H1 (cell line): ENCODE results near the gene DUOX1.

Experiments
- BCL11A ChIP-seq, 2 experiments: IDR thresholded peaks; one replicate each; pipeline ENCODE4 v1.6.1; 2011; ENCODE audit warnings: low read depth in 2 of 2, low read length in 2 of 2, mild to moderate bottlenecking in 2 of 2
- CEBPB ChIP-seq: IDR thresholded peaks from 2 replicates; pipeline ENCODE4 v1.6.1; 2012; ENCODE audit warnings: low read depth, low read length
- CHD1 ChIP-seq: IDR thresholded peaks from 2 replicates; pipeline ENCODE4 v1.6.1; 2012; ENCODE audit warnings: low read depth, low read length, improper control_type of control experiment
- CTCF ChIP-seq, 3 experiments: IDR thresholded peaks; 1 replicate in 2 of 3; 2 replicates in 1 of 3; pipeline versions ENCODE4 v1.5.1 to v1.6.1; 2011; ENCODE audit warnings: low read length in 3 of 3, mild to moderate bottlenecking in 3 of 3, inconsistent platforms in 2 of 3, low read depth in 1 of 3, moderate library complexity in 1 of 3; ENCODE audit not compliant: insufficient read depth in 1 of 3; ENCODE audit errors: control extremely low read depth in 1 of 3
- EP300 ChIP-seq, 2 experiments: IDR thresholded peaks; 1 replicate in 1 of 2; 2 replicates in 1 of 2; pipeline ENCODE4 v1.6.1; 2011 to 2012; ENCODE audit warnings: low read depth in 2 of 2, low read length in 2 of 2, mild to moderate bottlenecking in 2 of 2, borderline replicate concordance in 1 of 2, inconsistent platforms in 1 of 2, moderate library complexity in 1 of 2
- HDAC2 ChIP-seq, 2 experiments: fragments of 300-600 bp in 1 of 2; sonication (generic) in 1 of 2; IDR thresholded peaks; 2 replicates each; pipeline ENCODE4 v1.6.1; 2011 to 2012; ENCODE audit warnings: low read depth in 2 of 2, low read length in 2 of 2, mild to moderate bottlenecking in 2 of 2, moderate library complexity in 2 of 2, borderline replicate concordance in 1 of 2, inconsistent platforms in 1 of 2
- KDM1A ChIP-seq: fragments of 200-600, 300-600 bp; sonication (generic); IDR thresholded peaks from 2 replicates; pipeline ENCODE4 v1.7.1; 2016; ENCODE audit warnings: mild to moderate bottlenecking, low read length, borderline replicate concordance
- NRF1 ChIP-seq: IDR thresholded peaks from 2 replicates; pipeline ENCODE4 v1.6.1; 2011; ENCODE audit warnings: mild to moderate bottlenecking, low read depth, low read length, improper control_type of control experiment
- POLR2A ChIP-seq, 2 experiments: IDR thresholded peaks; 1 replicate in 1 of 2; 2 replicates in 1 of 2; pipeline ENCODE4 v1.6.1; 2011; ENCODE audit warnings: low read depth in 2 of 2, low read length in 2 of 2, mild to moderate bottlenecking in 2 of 2; ENCODE audit errors: control extremely low read depth in 1 of 2
- RFX5 ChIP-seq: IDR thresholded peaks from 2 replicates; pipeline ENCODE4 v1.6.1; 2011; ENCODE audit warnings: low read depth, low read length, improper control_type of control experiment, borderline replicate concordance
- USF2 ChIP-seq: IDR thresholded peaks from 2 replicates; pipeline ENCODE4 v1.6.1; 2011; ENCODE audit warnings: low read length, improper control_type of control experiment

- TF ChIP-seq BCL11A (IDR thresholded peaks at IDR 0.05; ENCODE audit: low read depth in 2 of 2, low read length in 2 of 2) (no peak), CTCF (IDR thresholded peaks at IDR 0.05; ENCODE audit: control extremely low read depth in 1 of 3, insufficient read depth in 1 of 3, low read depth in 1 of 3, low read length in 3 of 3) (no peak), HDAC2 (IDR thresholded peaks at IDR 0.05; ENCODE audit: borderline replicate concordance in 1 of 2, low read depth in 2 of 2, low read length in 2 of 2) (no peak), EP300 (IDR thresholded peaks at IDR 0.05; ENCODE audit: borderline replicate concordance in 1 of 2, low read depth in 2 of 2, low read length in 2 of 2) (no peak), KDM1A (no peak), NRF1 (no peak), USF2 (no peak), CEBPB (no peak), CHD1 (no peak), RFX5 (no peak), POLR2A (IDR thresholded peaks at IDR 0.05; ENCODE audit: control extremely low read depth in 1 of 2, low read depth in 2 of 2, low read length in 2 of 2) (no peak)
Observed at GRCh38 chr15:45101749-45102148, 28.0 kb upstream of the DUOX1 start.
